ENCODE data around the gene GFOD2. TPM values are rescaled to one million over a fixed set of nuclear protein-coding genes. Genes with fewer than 3 reads are reported as not detected.

Gene GFOD2
- total RNA-seq, 4 donors from 2014 or later: 9.1 to 24.2 (median 20.8) TPM

- H3K27me3 ChIP-seq: no peaks in the 10 kb centered on the region
- peaks cover 6 to 51% (median 29%) of the 10 kb centered on the region in 4 donors for H3K36me3 ChIP-seq
- no peaks in the 10 kb centered on the region for H3K9me3 ChIP-seq
- DNase-seq (ENCODE audit: extremely low spot score): no peak
- WGBS: 94% methylated on average over 10 of the region's 10 CpGs
- peaks cover 0 to 23% (median 5%) of the 10 kb centered on the region in 4 donors for H3K4me1 ChIP-seq
- TF ChIP-seq POLR2AphosphoS5 (IDR thresholded peaks at IDR 0.05) (no peak), POLR2A (IDR thresholded peaks at IDR 0.05; ENCODE audit: low read depth) (no peak), CTCF (IDR thresholded peaks at IDR 0.05) (no peak), EP300 (IDR thresholded peaks at IDR 0.05) (no peak)
- no peak overlapping the region for H3K4me3 ChIP-seq
- intact Hi-C loops (cut with DNase I): no loop called here
- H3K27ac ChIP-seq (replicated peaks in 1 of 4): no peak overlapping the region
Observed at GRCh38 chr16:67679935-67680897, 38.9 kb downstream of the GFOD2 start.

GRCh38 chr16:67678354-67679023, 40.6 kb downstream of the GFOD2 start:
- DNase-seq (ENCODE audit: extremely low spot score): no peak
- intact Hi-C loops (cut with DNase I): no loop called here

GRCh38 chr16:67677712-67678111, 41.4 kb downstream of the GFOD2 start:
- intact Hi-C loops (cut with DNase I): no loop called here

More at GRCh38 chr16:67678354-67679023, 40.6 kb downstream of the GFOD2 start:
- Histone ChIP-seq H3K36me3 (peaks cover 0 to 40% (median 19%) of the 10 kb centered on the region in 4 donors), H3K4me3 (no peak overlapping the region), H3K9me3 (no peaks in the 10 kb centered on the region), H3K4me1 (peaks cover 14 to 30% (median 20%) of the 10 kb centered on the region in 4 donors), H3K27me3 (no peaks in the 10 kb centered on the region), H3K27ac (replicated peaks in 1 of 4) (no peak overlapping the region)
- TF ChIP-seq POLR2A (IDR thresholded peaks at IDR 0.05; ENCODE audit: low read depth): no peak
- TF ChIP-seq CTCF (IDR thresholded peaks at IDR 0.05): no peak
- TF ChIP-seq EP300 (IDR thresholded peaks at IDR 0.05): no peak
- no peak for TF ChIP-seq POLR2AphosphoS5 (IDR thresholded peaks at IDR 0.05)
- 79% methylated on average over 12 of the region's 12 CpGs for WGBS

GRCh38 chr16:67676939-67677338, 42.2 kb downstream of the GFOD2 start:
- intact Hi-C loops (cut with DNase I): no loop called here
- Histone ChIP-seq H3K27ac (replicated peaks in 1 of 4) (no peak overlapping the region), H3K4me3 (no peak overlapping the region), H3K9me3 (no peaks in the 10 kb centered on the region), H3K36me3 (peaks cover 0 to 32% (median 15%) of the 10 kb centered on the region in 4 donors), H3K27me3 (no peaks in the 10 kb centered on the region), H3K4me1 (peaks cover 25 to 44% (median 32%) of the 10 kb centered on the region in 4 donors)
- TF ChIP-seq POLR2AphosphoS5 (IDR thresholded peaks at IDR 0.05) (no peak), CTCF (IDR thresholded peaks at IDR 0.05) (no peak), POLR2A (IDR thresholded peaks at IDR 0.05; ENCODE audit: low read depth) (no peak)
- 90% methylated on average over 8 of the region's 8 CpGs for WGBS
- no peak for DNase-seq (ENCODE audit: extremely low spot score)

More at GRCh38 chr16:67677712-67678111, 41.4 kb downstream of the GFOD2 start:
- no peaks in the 10 kb centered on the region for H3K9me3 ChIP-seq
- peaks cover 0 to 35% (median 16%) of the 10 kb centered on the region in 4 donors for H3K36me3 ChIP-seq
- no peak overlapping the region for H3K27ac ChIP-seq (replicated peaks in 1 of 4)
- TF ChIP-seq POLR2A (IDR thresholded peaks at IDR 0.05; ENCODE audit: low read depth) (no peak), CTCF (IDR thresholded peaks at IDR 0.05) (no peak), EP300 (IDR thresholded peaks at IDR 0.05) (no peak), POLR2AphosphoS5 (IDR thresholded peaks at IDR 0.05) (no peak)
- H3K4me1 ChIP-seq: peaks cover 22 to 38% (median 27%) of the 10 kb centered on the region in 4 donors
- no peak overlapping the region for H3K4me3 ChIP-seq
- DNase-seq (ENCODE audit: extremely low spot score): no peak
- WGBS: 100% methylated on average over 1 of the region's 1 CpG
- no peaks in the 10 kb centered on the region for H3K27me3 ChIP-seq
